HL-60 (cell line): ENCODE measurements around the gene COL1A2.

ENCODE experiments used
- GABPA ChIP-seq: IDR thresholded peaks from 2 replicates; pipeline ENCODE4 v1.6.1; 2012; ENCODE audit warnings: low read depth
- TF ChIP-seq, protein P1 (sequence below): IDR thresholded peaks from one replicate; pipeline ENCODE4 v1.5.1; 2011; ENCODE audit warnings: low read length, control low read depth, inconsistent platforms; ENCODE audit not compliant: insufficient read depth
- TF ChIP-seq, protein P2 (sequence below): IDR thresholded peaks from 2 replicates; pipeline ENCODE4 v1.6.1; 2012; ENCODE audit warnings: low read depth; ENCODE audit not compliant: insufficient replicate concordance

DNA sequence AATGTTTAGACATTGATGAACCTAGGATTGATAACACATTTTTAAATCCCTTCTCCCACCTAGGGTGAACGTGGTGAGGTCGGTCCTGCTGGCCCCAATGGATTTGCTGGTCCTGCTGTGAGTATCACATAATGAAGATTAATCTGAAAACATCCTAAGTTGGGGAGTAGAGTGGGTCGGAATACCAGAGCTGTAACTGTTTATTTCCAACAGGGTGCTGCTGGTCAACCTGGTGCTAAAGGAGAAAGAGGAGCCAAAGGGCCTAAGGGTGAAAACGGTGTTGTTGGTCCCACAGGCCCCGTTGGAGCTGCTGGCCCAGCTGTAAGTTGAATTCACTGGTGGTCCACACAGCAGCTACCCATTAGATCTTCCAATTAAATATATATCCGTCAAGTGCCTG is 25.6 kb downstream of the COL1A2 start:
- TF ChIP-seq, protein P1, sequence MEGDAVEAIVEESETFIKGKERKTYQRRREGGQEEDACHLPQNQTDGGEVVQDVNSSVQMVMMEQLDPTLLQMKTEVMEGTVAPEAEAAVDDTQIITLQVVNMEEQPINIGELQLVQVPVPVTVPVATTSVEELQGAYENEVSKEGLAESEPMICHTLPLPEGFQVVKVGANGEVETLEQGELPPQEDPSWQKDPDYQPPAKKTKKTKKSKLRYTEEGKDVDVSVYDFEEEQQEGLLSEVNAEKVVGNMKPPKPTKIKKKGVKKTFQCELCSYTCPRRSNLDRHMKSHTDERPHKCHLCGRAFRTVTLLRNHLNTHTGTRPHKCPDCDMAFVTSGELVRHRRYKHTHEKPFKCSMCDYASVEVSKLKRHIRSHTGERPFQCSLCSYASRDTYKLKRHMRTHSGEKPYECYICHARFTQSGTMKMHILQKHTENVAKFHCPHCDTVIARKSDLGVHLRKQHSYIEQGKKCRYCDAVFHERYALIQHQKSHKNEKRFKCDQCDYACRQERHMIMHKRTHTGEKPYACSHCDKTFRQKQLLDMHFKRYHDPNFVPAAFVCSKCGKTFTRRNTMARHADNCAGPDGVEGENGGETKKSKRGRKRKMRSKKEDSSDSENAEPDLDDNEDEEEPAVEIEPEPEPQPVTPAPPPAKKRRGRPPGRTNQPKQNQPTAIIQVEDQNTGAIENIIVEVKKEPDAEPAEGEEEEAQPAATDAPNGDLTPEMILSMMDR = no peak
- TF ChIP-seq, protein P2, sequence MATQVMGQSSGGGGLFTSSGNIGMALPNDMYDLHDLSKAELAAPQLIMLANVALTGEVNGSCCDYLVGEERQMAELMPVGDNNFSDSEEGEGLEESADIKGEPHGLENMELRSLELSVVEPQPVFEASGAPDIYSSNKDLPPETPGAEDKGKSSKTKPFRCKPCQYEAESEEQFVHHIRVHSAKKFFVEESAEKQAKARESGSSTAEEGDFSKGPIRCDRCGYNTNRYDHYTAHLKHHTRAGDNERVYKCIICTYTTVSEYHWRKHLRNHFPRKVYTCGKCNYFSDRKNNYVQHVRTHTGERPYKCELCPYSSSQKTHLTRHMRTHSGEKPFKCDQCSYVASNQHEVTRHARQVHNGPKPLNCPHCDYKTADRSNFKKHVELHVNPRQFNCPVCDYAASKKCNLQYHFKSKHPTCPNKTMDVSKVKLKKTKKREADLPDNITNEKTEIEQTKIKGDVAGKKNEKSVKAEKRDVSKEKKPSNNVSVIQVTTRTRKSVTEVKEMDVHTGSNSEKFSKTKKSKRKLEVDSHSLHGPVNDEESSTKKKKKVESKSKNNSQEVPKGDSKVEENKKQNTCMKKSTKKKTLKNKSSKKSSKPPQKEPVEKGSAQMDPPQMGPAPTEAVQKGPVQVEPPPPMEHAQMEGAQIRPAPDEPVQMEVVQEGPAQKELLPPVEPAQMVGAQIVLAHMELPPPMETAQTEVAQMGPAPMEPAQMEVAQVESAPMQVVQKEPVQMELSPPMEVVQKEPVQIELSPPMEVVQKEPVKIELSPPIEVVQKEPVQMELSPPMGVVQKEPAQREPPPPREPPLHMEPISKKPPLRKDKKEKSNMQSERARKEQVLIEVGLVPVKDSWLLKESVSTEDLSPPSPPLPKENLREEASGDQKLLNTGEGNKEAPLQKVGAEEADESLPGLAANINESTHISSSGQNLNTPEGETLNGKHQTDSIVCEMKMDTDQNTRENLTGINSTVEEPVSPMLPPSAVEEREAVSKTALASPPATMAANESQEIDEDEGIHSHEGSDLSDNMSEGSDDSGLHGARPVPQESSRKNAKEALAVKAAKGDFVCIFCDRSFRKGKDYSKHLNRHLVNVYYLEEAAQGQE = no peak
- TF ChIP-seq GABPA = no peak
